Measurements from ENCODE around the gene TMEM242. TPM values are rescaled to one million over a fixed set of nuclear protein-coding genes. Genes with fewer than 3 reads are reported as not detected.

TMEM242 gene
- total and polyA plus RNA-seq, 2 of the 8 experiments (the other 6 are each of a cell fraction or from before 2014, with no cell fraction given) = 2.4 to 9.0 TPM

GRCh38 chr6:157292202-157292601 lies 31.1 kb downstream of the TMEM242 start:
- no peak overlapping the region for H2AFZ ChIP-seq (ENCODE audit: low read length)
- H2AK5ac ChIP-seq (ENCODE audit: low read depth, low read length) = no peak overlapping the region
- H3K27me3 ChIP-seq (replicated peaks in 1 of 4; ENCODE audit: control insufficient read depth in 3 of 4, extremely low read depth in 1 of 4, insufficient read depth in 3 of 4, low read length in 3 of 4) = no peaks in the 10 kb centered on the region
- H2BK12ac ChIP-seq (ENCODE audit: low read depth, low read length) = no peak overlapping the region
- CTCF ChIA-PET (ENCODE audit: partially characterized antibody) = no interaction called here
- H3K9ac ChIP-seq (replicated peaks in 1 of 4; ENCODE audit: extremely low read depth in 1 of 4, low read depth in 3 of 4, low read length in 3 of 4) = no peak overlapping the region
- no peak overlapping the region for H4K5ac ChIP-seq (ENCODE audit: insufficient read length, low read depth, low read length)
- peaks cover 0 to 6% (median 1%) of the 10 kb centered on the region in 4 experiments; a peak in 2 of 7 replicates for H3K4me1 ChIP-seq (replicated peaks in 1 of 4; ENCODE audit: control insufficient read depth in 3 of 4, insufficient read depth in 4 of 4, low read length in 3 of 4)
- H4K91ac ChIP-seq (replicated peaks; ENCODE audit: insufficient read length, low read length) = no peak overlapping the region
- no peaks in the 10 kb centered on the region for H3K23me2 ChIP-seq (ENCODE audit: low read depth, low read length)
- no peak overlapping the region for H3K27ac ChIP-seq (ENCODE audit: low read depth, low read length)
- H3K79me2 ChIP-seq (ENCODE audit: control insufficient read depth in 1 of 2, insufficient read depth in 2 of 2, low read length in 2 of 2) = peaks cover 0 to 2% of the 10 kb centered on the region in 2 experiments; a peak in 1 of 4 replicates
- no peaks in the 10 kb centered on the region; a peak in 1 of 8 replicates for H3K36me3 ChIP-seq (ENCODE audit: control insufficient read depth in 2 of 4, insufficient read depth in 4 of 4, low read length in 3 of 4)
- H3K9me3 ChIP-seq (ENCODE audit: insufficient read depth in 2 of 2, low read depth in 1 of 2, low read length in 1 of 2) = no peaks in the 10 kb centered on the region
- no peak overlapping the region for H2BK120ac ChIP-seq (replicated peaks; ENCODE audit: low read depth, low read length)
- FAIRE-seq (no peak), DNase-seq (ENCODE audit: low read depth in 1 of 2, low spot score in 2 of 2) (no peak)
- no peak overlapping the region for H3K18ac ChIP-seq (ENCODE audit: extremely low read depth, low read length)
- H3K4ac ChIP-seq (replicated peaks; ENCODE audit: insufficient read length, low read depth, low read length) = no peak overlapping the region
- H3K4me2 ChIP-seq (ENCODE audit: insufficient read depth in 1 of 2, low read depth in 2 of 2, low read length in 2 of 2) = no peak overlapping the region
- H2BK15ac ChIP-seq (ENCODE audit: low read length) = no peak overlapping the region
- H3K4me3 ChIP-seq (ENCODE audit: extremely low read depth in 1 of 4, insufficient read depth in 2 of 4, low read depth in 3 of 4, low read length in 4 of 4) = no peak overlapping the region
- H3K79me1 ChIP-seq (ENCODE audit: low read depth, low read length) = no peaks in the 10 kb centered on the region; the same call in 1 of the 2 replicates
- TF ChIP-seq TCF12 (IDR thresholded peaks at IDR 0.05; ENCODE audit: low read depth, low read length) = no peak
- TF ChIP-seq TAF1 (IDR thresholded peaks at IDR 0.05; ENCODE audit: low read depth, low read length) = no peak
- TF ChIP-seq TEAD4 (IDR thresholded peaks at IDR 0.05; ENCODE audit: low read depth, low read length) = no peak
- no peak for TF ChIP-seq BRCA1 (IDR thresholded peaks at IDR 0.05; ENCODE audit: low read depth, low read length)
- TF ChIP-seq CBX5 (IDR thresholded peaks at IDR 0.05; ENCODE audit: low read depth, low read length) = no peak
- TF ChIP-seq SP4 (IDR thresholded peaks at IDR 0.05; ENCODE audit: low read length) = no peak
- H3K14ac ChIP-seq (ENCODE audit: insufficient read length) = no peak overlapping the region
- H2BK20ac ChIP-seq (ENCODE audit: low read length) = no peak overlapping the region
- no peak overlapping the region for H4K8ac ChIP-seq (ENCODE audit: extremely low read depth, insufficient read depth, low read length)
- 83% methylated on average over 1 of the region's 1 CpG; no CpG with 5 or more reads in 1 of the 2 experiments for WGBS, 2 experiments (ENCODE audit: extremely low coverage in 1 of 2, insufficient coverage in 1 of 2, insufficient read length in 1 of 2, insufficient replicate concordance in 2 of 2, low coverage in 1 of 2, low lambda C conversion rate in 2 of 2, missing lambda C conversion rate in 1 of 2)
- POLR2A ChIA-PET (ENCODE audit: partially characterized antibody) = no interaction called here
- no peak overlapping the region for H3K23ac ChIP-seq (ENCODE audit: insufficient read length)
- H4K20me1 ChIP-seq (replicated peaks in 1 of 2; ENCODE audit: control insufficient read depth in 1 of 2, insufficient read depth in 2 of 2, low read length in 2 of 2) = no peaks in the 10 kb centered on the region
- no peak overlapping the region for H3K56ac ChIP-seq (replicated peaks; ENCODE audit: insufficient read length, low read depth, low read length)
- H2BK5ac ChIP-seq (ENCODE audit: low read depth, low read length) = no peak overlapping the region

All from H1 (cell line).